Measurements from ENCODE around the gene DLL1. TPM values are rescaled to one million over a fixed set of nuclear protein-coding genes. Genes with fewer than 3 reads are reported as not detected.

The DLL1 gene
- polyA plus RNA-seq, 2 of the 4 experiments (the other 2 are of a cell fraction) = 0.05 to 0.15 TPM

GRCh38 chr6:170264086-170264485 lies 26.8 kb downstream of the DLL1 start:
- no peak overlapping the region for H3K4me2 ChIP-seq
- H3K9me3 ChIP-seq = no peaks in the 10 kb centered on the region
- no peak overlapping the region for H3K27ac ChIP-seq
- DNase-seq (ENCODE audit: low read depth in 1 of 2, low spot score in 1 of 2) (no peak), FAIRE-seq (no peak), ATAC-seq (no peak)
- no peaks in the 10 kb centered on the region for H3K4me1 ChIP-seq
- ChIA-PET POLR2A (no interaction called here), CTCF (no interaction called here)
- H3K4me3 ChIP-seq = no peak overlapping the region
- WGBS (ENCODE audit: missing lambda C conversion rate) = 93% methylated on average over 3 of the region's 7 CpGs
- no peak for TF ChIP-seq EP300 (IDR thresholded peaks at IDR 0.05)

GRCh38 chr6:170263410-170263809 lies 27.5 kb downstream of the DLL1 start:
- FAIRE-seq (no peak), DNase-seq (ENCODE audit: low read depth in 1 of 2, low spot score in 1 of 2) (no peak), ATAC-seq (no peak)
- no peak overlapping the region for H3K4me3 ChIP-seq
- H3K4me2 ChIP-seq = no peak overlapping the region
- no peaks in the 10 kb centered on the region for H3K4me1 ChIP-seq
- H3K9me3 ChIP-seq = no peaks in the 10 kb centered on the region
- WGBS (ENCODE audit: missing lambda C conversion rate) = 42% methylated on average over 8 of the region's 8 CpGs
- POLR2A ChIA-PET = no interaction called here
- CTCF ChIA-PET = no interaction called here
- no peak overlapping the region for H3K27ac ChIP-seq
- TF ChIP-seq CTCF (IDR thresholded peaks at IDR 0.05) = no peak
- TF ChIP-seq SREBF2 (IDR thresholded peaks at IDR 0.05) = no peak
- TF ChIP-seq REST (IDR thresholded peaks at IDR 0.05) = no peak
- no peak for TF ChIP-seq KDM5A (IDR thresholded peaks at IDR 0.05)
- no peak for TF ChIP-seq ZFP36 (IDR thresholded peaks at IDR 0.05; ENCODE audit: borderline replicate concordance, partially characterized antibody)
- TF ChIP-seq TP53 (CRISPR knock-in tag; IDR thresholded peaks at IDR 0.05) = no peak
- TF ChIP-seq EHMT2 (IDR thresholded peaks at IDR 0.05; ENCODE audit: low read depth) = no peak
- no peak for TF ChIP-seq PBX3 (IDR thresholded peaks at IDR 0.05)
- no peak for TF ChIP-seq EP300 (IDR thresholded peaks at IDR 0.05)

GRCh38 chr6:170262489-170263088 lies 28.3 kb downstream of the DLL1 start:
- ChIA-PET POLR2A (no interaction called here), CTCF (interaction anchor here (0.6 kb wide), 1 partner anchor 1785 kb away, joined by 3 read pairs; no protein-coding TSS in a partner anchor)
- Histone ChIP-seq H3K9me3 (no peaks in the 10 kb centered on the region), H3K4me3 (no peak overlapping the region), H3K4me2 (no peak overlapping the region), H3K27ac (no peak overlapping the region), H3K4me1 (no peaks in the 10 kb centered on the region)
- DNase-seq (ENCODE audit: low read depth in 1 of 2, low spot score in 1 of 2) (no peak), FAIRE-seq (no peak), ATAC-seq (no peak)
- WGBS (ENCODE audit: missing lambda C conversion rate) = 74% methylated on average over 21 of the region's 22 CpGs
- TF ChIP-seq CTCF (IDR thresholded peaks at IDR 0.05) (no peak), EP300 (IDR thresholded peaks at IDR 0.05) (no peak), USF2 (IDR thresholded peaks at IDR 0.05) (no peak), EHMT2 (IDR thresholded peaks at IDR 0.05; ENCODE audit: low read depth) (no peak), REST (IDR thresholded peaks at IDR 0.05) (no peak), CEBPB (IDR thresholded peaks at IDR 0.05) (no peak), RARB (CRISPR knock-in tag; IDR thresholded peaks at IDR 0.05) (no peak), HOXA7 (CRISPR knock-in tag; IDR thresholded peaks at IDR 0.05) (no peak), HOXB13 (CRISPR knock-in tag; IDR thresholded peaks at IDR 0.05; ENCODE audit: low read depth) (no peak), MYC (IDR thresholded peaks at IDR 0.05; ENCODE audit: borderline replicate concordance, low read length) (no peak), RCOR1 (IDR thresholded peaks at IDR 0.05; ENCODE audit: low read depth, low read length) (no peak)
